ENCODE results near the gene VPS25.

Gene VPS25

DNA sequence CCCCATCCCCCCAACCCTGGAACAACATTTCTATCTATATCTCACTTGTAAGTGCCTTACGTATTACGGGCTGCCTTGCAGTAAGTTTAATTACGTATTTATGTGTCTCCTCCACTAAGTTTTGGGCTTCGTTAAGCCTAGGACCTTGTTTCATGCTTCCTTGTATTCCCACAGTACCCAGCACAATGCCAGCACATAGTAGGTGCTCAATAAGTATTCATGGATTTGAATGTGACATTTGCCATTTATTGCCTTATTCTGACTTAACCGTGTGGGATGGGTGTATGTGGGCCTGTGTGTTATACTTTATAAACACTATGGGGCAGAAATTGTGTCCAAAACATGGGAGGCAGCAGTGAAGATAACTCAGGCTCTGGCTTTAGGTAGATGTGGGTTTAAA, 19.3 kb downstream of the VPS25 start:
- Histone ChIP-seq H3K4me2 (ENCODE audit: low read length) (no peak overlapping the region), H3K79me2 (no peaks in the 10 kb centered on the region), H2AFZ (no peak overlapping the region), H3K27ac (no peak overlapping the region), H3K36me3 (ENCODE audit: control insufficient read depth, insufficient read depth, low read length) (no peaks in the 10 kb centered on the region), H3K9ac (no peak overlapping the region), H3K27me3 (ENCODE audit: control insufficient read depth, insufficient read depth, low read length) (no peaks in the 10 kb centered on the region), H3K4me1 (peaks cover 2% of the 10 kb centered on the region), H3K9me3 (ENCODE audit: control insufficient read depth, low read length) (no peaks in the 10 kb centered on the region), H3K4me3 (ENCODE audit: low read depth, low read length) (no peak overlapping the region)
- TF ChIP-seq, protein P1, sequence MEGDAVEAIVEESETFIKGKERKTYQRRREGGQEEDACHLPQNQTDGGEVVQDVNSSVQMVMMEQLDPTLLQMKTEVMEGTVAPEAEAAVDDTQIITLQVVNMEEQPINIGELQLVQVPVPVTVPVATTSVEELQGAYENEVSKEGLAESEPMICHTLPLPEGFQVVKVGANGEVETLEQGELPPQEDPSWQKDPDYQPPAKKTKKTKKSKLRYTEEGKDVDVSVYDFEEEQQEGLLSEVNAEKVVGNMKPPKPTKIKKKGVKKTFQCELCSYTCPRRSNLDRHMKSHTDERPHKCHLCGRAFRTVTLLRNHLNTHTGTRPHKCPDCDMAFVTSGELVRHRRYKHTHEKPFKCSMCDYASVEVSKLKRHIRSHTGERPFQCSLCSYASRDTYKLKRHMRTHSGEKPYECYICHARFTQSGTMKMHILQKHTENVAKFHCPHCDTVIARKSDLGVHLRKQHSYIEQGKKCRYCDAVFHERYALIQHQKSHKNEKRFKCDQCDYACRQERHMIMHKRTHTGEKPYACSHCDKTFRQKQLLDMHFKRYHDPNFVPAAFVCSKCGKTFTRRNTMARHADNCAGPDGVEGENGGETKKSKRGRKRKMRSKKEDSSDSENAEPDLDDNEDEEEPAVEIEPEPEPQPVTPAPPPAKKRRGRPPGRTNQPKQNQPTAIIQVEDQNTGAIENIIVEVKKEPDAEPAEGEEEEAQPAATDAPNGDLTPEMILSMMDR (IDR thresholded peaks at IDR 0.05), result no peak

DNA sequence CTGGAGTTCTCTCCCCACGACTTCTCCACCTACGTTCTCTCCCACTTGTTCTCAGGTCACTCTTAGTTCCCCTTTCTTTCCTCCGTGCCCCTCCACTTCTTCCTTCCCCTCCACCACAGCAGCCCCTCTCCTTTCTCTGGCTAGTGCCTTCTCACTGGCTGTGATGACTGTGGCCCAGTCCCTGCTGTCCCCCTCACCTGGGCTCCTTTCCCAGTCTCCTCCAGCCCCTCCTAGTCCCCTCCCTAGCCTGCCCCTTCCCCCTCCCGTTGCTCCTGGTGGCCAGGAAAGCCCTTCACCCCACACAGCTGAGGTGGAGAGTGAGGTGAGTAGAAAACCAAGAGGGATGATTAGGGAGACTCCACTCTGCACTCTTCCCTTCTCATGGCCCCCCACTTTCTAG, 21.8 kb downstream of the VPS25 start:
- peaks cover 4% of the 10 kb centered on the region for H3K4me1 ChIP-seq
- TF ChIP-seq, protein P1 (IDR thresholded peaks at IDR 0.05), result no peak
- H3K9me3 ChIP-seq (ENCODE audit: control insufficient read depth, low read length), result no peaks in the 10 kb centered on the region
- no peak overlapping the region for H3K4me2 ChIP-seq (ENCODE audit: low read length)
- no peaks in the 10 kb centered on the region for H3K79me2 ChIP-seq
- no peaks in the 10 kb centered on the region for H3K36me3 ChIP-seq (ENCODE audit: control insufficient read depth, insufficient read depth, low read length)
- no peak overlapping the region for H3K9ac ChIP-seq
- H3K27me3 ChIP-seq (ENCODE audit: control insufficient read depth, insufficient read depth, low read length), result no peaks in the 10 kb centered on the region
- no peak overlapping the region for H3K27ac ChIP-seq
- H3K4me3 ChIP-seq (ENCODE audit: low read depth, low read length), result no peak overlapping the region
- H2AFZ ChIP-seq, result no peak overlapping the region

DNA sequence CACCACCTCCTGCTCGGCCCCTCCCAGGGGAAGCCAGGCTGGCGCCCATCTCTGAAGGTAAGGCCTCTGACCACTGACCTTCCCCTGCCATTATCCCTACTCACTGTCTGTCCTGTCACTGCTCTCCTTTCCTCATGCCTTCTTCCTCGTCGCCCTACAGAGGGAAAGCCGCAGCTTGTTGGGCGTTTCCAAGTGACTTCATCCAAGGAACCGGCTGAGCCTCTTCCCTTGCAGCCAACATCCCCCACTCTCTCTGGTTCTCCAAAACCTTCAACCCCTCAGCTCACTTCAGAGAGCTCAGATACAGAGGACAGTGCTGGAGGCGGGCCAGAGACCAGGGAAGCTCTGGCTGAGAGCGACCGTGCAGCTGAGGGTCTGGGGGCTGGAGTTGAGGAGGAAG, 22.2 kb downstream of the VPS25 start:
- no peak overlapping the region for H3K4me2 ChIP-seq (ENCODE audit: low read length)
- no peaks in the 10 kb centered on the region for H3K79me2 ChIP-seq
- no peaks in the 10 kb centered on the region for H3K27me3 ChIP-seq (ENCODE audit: control insufficient read depth, insufficient read depth, low read length)
- no peaks in the 10 kb centered on the region for H3K36me3 ChIP-seq (ENCODE audit: control insufficient read depth, insufficient read depth, low read length)
- no peak overlapping the region for H3K9ac ChIP-seq
- H2AFZ ChIP-seq, result no peak overlapping the region
- H3K4me1 ChIP-seq, result peaks cover 4% of the 10 kb centered on the region
- H3K27ac ChIP-seq, result no peak overlapping the region
- TF ChIP-seq, protein P1 (IDR thresholded peaks at IDR 0.05), result no peak
- no peak overlapping the region for H3K4me3 ChIP-seq (ENCODE audit: low read depth, low read length)
- no peaks in the 10 kb centered on the region for H3K9me3 ChIP-seq (ENCODE audit: control insufficient read depth, low read length)

DNA sequence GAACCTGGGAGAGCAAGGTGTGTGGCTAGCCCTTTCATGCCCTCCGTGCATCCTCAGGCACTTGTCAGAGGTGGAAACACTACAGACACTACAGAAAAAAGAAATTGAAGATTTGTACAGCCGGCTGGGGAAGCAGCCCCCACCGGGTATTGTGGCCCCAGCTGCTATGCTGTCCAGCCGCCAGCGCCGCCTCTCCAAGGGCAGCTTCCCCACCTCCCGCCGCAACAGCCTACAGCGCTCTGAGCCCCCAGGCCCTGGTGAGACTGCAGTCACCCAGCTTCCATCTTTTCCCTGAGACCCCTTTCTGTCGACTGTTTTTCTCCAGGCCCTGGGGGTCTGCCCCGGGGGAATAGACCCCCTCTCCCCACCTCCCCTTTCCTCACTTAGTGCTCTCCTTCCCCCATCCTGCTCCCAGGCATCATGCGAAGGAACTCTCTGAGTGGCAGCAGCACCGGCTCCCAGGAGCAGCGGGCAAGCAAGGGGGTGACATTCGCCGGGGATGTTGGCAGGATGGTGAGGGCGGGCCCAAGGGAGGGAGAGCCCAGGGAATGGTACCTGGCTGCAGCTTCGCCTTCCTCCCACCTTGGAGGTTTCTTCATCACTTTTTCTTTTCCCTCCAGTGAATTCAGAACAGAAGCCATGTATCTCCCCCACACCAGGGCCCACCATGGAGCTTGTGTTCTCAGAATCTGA, 23.0 kb downstream of the VPS25 start:
- no peak overlapping the region for H3K9ac ChIP-seq
- H3K4me1 ChIP-seq, result peaks cover 4% of the 10 kb centered on the region
- no peak overlapping the region for H3K4me2 ChIP-seq (ENCODE audit: low read length)
- no peak overlapping the region for H3K4me3 ChIP-seq (ENCODE audit: low read depth, low read length)
- no peaks in the 10 kb centered on the region for H3K36me3 ChIP-seq (ENCODE audit: control insufficient read depth, insufficient read depth, low read length)
- H3K79me2 ChIP-seq, result no peaks in the 10 kb centered on the region
- H3K27ac ChIP-seq, result no peak overlapping the region
- H3K9me3 ChIP-seq (ENCODE audit: control insufficient read depth, low read length), result no peaks in the 10 kb centered on the region
- H3K27me3 ChIP-seq (ENCODE audit: control insufficient read depth, insufficient read depth, low read length), result no peaks in the 10 kb centered on the region
- TF ChIP-seq, protein P1 (IDR thresholded peaks at IDR 0.05), result no peak
- no peak overlapping the region for H2AFZ ChIP-seq

Measured in parathyroid adenoma (tissue), 2 donors.